Measurements from ENCODE around the gene FAM237B.
"Not testable (repeated sequence)": the region's sequence is repeated elsewhere in the genome, so short reads cannot be mapped to it uniquely, and the experiment has no call there.

FAM237B gene

GRCh38 chr7:90320801-90321494 lies at the start of gene FAM237B:
TSS of gene FAM237B (minus strand) at chr7:90321304. CDS start at chr7:90319748, 1,556 bp downstream.
- no peak for DNase-seq

DNA sequence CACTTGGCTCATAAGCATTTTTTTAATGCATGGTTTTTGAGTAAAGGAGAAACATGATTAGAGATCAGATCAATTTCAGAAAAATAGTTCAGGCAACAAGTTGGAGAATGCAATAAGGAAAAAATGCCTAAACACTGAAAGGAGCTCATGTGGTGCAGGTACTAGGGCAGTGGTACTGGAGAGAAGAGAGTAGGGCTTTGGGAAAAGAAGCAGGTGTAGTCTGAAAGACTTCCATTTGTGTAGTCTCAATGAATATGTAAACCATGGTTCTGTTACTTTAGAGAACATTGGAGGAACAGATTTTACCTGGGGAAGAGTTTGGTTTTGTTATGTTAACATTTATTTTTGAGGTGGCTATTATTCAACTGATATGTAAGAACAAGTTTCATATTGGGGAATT lies 30.9 kb upstream of the FAM237B start:
- DNase-seq = no peak

GRCh38 chr7:90350032-90350431 lies 28.9 kb upstream of the FAM237B start:
- not testable (repeated sequence) for DNase-seq

- no peak for DNase-seq
Measured at GRCh38 chr7:90349305-90349704, 28.2 kb upstream of the FAM237B start.

DNA sequence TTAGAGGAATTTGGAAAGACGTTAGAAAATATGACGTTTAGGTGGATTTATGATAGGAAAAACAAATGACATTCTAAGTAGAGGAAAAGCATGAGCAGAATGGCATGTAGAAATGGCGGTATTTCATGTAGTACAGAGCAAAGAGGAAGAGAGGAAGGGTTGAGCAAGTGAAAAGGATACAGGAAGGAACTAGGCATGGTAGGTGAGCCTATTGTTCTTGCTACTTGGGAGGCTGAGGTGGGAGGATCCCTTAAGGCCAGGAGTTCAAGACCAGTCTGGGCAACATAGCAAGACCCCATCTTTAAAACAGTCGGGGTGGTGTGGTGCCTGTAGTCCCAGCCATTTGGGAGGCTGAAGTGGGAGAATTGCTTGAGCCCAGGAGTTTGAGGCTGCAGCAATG lies 26.7 kb upstream of the FAM237B start:
- DNase-seq = no peak

DNA sequence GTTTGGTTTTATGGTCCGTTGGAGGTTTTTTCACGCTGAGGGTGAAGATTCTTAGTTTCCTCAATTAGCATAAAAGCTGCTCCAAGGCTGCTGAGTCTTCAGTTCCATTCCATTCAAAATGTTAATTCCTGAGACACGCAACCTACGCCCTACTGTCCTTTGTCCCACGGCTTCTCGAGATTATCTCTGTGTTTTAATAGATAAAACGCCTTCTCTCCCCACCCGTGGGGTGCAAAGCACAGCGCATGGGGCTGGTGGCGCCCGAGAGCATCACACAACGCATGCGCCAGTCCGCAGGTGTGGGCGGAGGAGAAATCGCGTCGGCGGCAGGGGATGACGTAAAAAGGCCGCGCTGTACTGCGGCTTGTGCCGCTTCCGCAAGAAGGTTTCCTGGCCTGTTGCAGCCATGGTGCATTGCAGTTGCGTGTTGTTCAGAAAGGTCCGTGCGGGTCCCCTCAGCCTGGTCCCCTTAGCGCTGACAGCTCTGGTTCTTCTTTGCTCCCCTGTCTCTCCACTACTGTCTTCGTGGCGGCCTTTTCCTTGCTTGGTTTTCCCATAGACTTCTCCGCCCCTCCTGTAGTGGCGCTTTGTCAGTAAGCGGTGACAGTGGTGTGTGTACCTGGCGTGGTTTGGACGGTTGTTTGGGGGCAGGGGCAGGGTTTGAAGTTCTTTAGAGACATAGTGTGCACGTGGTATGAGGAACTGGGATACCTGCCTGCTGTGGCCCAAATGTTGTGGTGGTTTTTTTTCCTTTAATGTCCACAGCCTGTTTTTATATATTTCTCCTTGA lies 25.4 kb upstream of the FAM237B start, which contains the start of gene GTPBP10:
Gene GTPBP10 (plus strand): TSS at position 381 of the 790 bp plus-strand sequence. CDS start 26 bp downstream, at position 407.
- DNase-seq = peak; percentile 75

- no peak for DNase-seq
Measured at GRCh38 chr7:90345595-90346335, 24.7 kb upstream of the FAM237B start.

GRCh38 chr7:90345016-90345415 lies 23.9 kb upstream of the FAM237B start:
- DNase-seq = no peak

GRCh38 chr7:90337106-90337505 lies 16.0 kb upstream of the FAM237B start:
- DNase-seq = no peak

DNA sequence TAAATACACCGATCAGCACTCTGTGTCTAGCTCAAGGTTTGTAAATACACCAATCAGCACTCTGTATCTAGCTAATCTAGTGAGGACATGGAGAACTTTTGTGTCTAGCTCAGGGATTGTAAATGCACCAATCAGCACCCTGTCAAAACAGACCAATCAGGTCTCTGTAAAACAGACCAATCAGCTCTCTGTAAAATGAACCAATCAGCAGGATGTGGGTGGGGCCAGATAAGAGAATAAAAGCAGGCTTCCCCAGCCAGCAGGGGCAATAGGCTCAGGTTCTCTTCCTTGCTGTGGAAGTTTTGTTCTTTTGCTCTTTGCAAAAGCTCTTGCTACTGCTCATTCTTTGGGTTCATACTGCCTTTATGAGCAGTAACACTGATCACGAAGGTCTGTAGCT lies 13.8 kb upstream of the FAM237B start:
- not testable (repeated sequence) for DNase-seq

- DNase-seq = no peak
Measured at GRCh38 chr7:90334193-90334843, 13.2 kb upstream of the FAM237B start.

- DNase-seq = no peak
Measured at GRCh38 chr7:90326500-90326899, 5.4 kb upstream of the FAM237B start.

- no peak for DNase-seq
Measured at GRCh38 chr7:90322837-90323236, 1.7 kb upstream of the FAM237B start.

GRCh38 chr7:90320418-90320800 lies 695 bp downstream of the FAM237B start:
- DNase-seq = no peak

DNA sequence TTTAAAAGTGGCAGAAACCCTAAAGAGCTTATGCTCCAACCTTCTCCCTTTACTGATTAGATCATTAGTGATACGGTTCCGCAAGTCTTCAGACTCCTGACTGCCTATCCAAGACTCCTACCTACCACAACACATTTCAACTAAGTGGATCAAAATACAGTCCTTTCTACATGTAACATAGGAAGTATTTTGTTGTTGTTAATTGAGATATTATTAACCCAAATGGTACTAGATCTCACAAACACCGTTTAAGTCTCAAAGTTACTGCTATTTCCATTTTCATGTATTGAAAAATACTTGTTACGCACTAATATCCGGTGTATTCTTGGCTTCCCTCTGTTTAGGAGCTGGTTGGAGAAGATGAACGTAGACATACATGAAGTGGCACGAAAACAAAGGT lies 1.1 kb downstream of the FAM237B start:
- no peak for DNase-seq

DNA sequence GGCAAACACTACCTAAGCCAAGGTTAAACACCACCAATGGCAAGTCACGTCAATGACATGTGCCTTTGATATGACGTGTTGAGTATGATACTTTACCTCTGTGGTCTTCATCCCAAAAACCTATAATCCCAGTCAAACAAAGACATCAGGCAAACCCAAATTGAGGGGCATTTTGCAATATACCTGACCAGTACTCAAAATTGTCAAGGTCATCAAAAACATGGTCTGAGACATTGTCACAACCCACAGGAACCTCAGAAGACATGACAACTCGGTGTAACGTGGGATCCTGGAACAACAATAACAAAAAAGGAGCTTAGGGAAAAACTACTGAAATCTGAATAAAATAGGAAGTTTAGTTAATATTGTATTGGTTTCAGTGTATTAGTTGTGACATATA lies 7.2 kb downstream of the FAM237B start:
- DNase-seq = no peak

DNA sequence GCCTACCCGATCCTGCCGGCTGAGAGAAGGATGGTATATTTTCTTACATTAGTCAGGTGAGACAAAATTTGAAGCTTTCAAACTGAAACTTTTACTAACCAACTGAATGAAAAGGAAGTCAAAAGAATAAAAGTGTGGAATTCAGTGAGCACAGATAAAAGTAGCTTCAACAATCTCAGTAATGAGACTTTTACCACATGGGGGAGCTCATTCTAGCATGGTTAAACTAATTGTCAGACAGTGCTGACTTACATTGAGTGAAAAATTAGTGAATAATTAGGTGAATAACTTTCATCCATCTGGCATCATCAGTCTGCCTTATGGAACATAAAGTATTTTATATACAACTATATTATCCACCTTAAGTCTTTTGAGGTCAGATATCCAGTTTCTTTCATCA lies 8.4 kb downstream of the FAM237B start:
- no peak for DNase-seq

DNA sequence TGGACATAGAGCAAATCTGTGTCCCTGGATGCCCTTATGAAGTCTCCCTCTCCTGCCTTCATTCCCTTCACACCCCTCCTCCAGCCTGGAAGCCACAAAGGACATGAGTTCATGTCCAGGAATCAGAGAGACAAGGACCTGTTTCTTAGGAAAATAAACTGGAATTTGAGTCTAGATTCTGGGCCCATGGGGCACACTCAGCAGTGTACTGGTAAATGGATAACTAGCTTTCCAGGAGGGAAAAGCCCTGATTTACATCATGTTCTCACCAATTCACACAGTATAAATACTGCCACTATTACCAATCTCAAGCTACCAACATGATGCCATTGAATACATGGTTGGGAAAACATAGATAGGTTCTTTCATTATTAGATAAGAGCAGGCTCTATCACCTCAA lies 9.9 kb downstream of the FAM237B start:
- no peak for DNase-seq

DNA sequence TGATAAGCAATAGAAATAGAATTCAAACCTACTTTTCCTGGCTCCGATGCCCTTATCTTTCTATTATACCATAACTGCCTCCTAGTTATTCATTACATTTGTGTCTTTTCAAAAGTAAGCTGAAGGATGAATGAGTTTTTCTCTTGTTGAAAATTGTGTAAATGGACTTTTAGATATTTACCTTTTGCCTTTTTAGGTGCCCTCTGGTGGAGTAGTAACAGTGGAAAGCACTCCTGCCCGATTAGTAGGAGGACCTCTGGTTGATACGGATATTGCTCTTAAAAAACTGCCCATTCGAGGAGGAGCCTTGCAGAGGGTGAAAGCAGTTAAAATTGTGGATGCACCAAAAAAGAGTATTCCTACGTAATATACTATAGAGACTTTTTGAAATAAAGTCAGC lies 11.2 kb downstream of the FAM237B start:
- DNase-seq = no peak

DNA sequence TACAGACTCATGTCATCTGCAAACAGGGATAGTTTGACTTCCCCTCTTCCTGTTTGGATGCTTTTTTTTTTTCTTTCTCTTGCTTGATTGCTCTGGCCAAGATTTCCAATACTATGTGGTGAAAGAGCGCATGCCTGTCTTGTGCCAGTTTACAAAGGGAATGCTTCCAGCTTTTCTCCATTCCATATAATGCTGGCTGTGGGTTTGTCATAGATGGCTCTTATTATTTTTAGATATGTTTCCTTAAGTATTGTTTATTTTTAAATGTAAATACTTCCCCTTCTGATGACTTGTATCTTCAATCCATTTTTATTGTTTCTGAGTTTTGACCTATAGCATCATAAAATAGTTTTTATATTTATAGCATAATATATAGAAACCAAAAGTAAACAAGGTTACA lies 17.9 kb downstream of the FAM237B start:
- no peak for DNase-seq

DNA sequence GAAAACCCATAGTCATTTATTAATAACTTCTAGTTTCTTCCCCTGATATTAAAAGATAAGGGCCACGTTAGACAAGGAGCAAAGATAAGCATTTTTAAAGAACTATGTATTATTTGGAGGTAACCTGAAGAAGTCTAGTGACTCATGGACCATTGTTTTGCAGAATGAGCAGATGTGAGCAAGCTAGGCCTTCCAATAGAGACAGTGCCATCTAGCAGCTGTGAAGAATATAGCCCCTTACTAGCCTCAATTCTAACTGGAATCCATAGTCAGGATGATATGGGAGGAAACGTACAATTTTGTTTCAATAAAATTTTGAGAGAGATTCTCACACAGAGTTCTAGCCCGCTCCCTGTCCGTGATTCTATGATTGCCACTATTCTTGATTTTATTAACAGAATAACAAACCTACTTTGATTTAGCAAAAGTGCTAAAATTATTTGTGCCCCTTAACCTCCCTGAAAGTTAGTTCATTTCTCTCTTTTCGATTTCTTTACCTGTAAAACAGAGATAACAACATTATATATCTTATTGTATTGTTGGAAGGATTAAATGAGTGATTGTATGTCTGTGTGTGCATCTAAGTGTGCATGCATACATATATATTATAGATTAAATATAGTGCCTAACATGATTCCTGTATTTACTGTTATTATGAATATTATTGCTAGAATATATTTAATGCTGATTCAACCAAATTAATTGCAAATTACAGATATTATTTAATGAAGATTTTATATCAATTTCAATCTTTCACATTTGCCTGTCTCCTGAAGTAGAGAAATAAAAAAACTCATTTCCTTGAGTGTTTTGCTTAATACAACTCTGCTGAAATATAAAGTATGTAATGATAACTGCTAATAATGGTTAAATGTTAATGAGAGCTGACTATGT lies 22.7 kb downstream of the FAM237B start:
- DNase-seq = no peak
